Astrocyte (in vitro differentiated cells and primary cell): Measurements from ENCODE around the gene DHX38. TPM values are rescaled to one million over a fixed set of nuclear protein-coding genes. Genes with fewer than 3 reads are reported as not detected.
"Not testable (repeated sequence)": the region's sequence is repeated elsewhere in the genome, so short reads cannot be mapped to it uniquely, and the experiment has no call there.

ENCODE experiments used
- DNase-seq: peaks from one replicate; pipeline ENCODE4 v3.0.0-alpha.2; 2010; ENCODE audit warnings: low read depth
- FAIRE-seq: peaks from 2 replicates; lab custom pipeline; 2011; peaks lifted over from hg19 to GRCh38; lab: Jason Lieb, UNC
- H2AFZ ChIP-seq: 2 replicates; pipeline ENCODE4 v1.6.0; 2012; ENCODE audit warnings: low read depth, low read length, inconsistent platforms
- H3K27ac ChIP-seq: 2 replicates; pipeline ENCODE4 v1.5.1; 2011; ENCODE audit warnings: low read depth, low read length, inconsistent platforms
- H3K27me3 ChIP-seq: 2 replicates; pipeline ENCODE4 v1.6.0; 2011; ENCODE audit warnings: low read length, inconsistent platforms; ENCODE audit not compliant: insufficient read depth
- H3K36me3 ChIP-seq: 2 replicates; pipeline ENCODE4 v1.5.1; 2011; ENCODE audit warnings: low read length, inconsistent platforms; ENCODE audit not compliant: insufficient read depth
- H3K4me1 ChIP-seq: 2 replicates; pipeline ENCODE4 v1.5.1; 2011; ENCODE audit warnings: low read length, inconsistent platforms; ENCODE audit not compliant: insufficient read depth
- H3K4me2 ChIP-seq: 2 replicates; pipeline ENCODE4 v1.6.0; 2012; ENCODE audit warnings: low read length, inconsistent platforms
- H3K4me3 ChIP-seq: 2 replicates; pipeline ENCODE4 v1.5.1; 2011; ENCODE audit warnings: low read depth, mild to moderate bottlenecking, low read length, inconsistent platforms; ENCODE audit not compliant: insufficient read depth
- H3K79me2 ChIP-seq: 2 replicates; pipeline ENCODE4 v1.6.0; 2012; ENCODE audit warnings: mild to moderate bottlenecking, low read length, inconsistent platforms; ENCODE audit not compliant: insufficient read depth
- H3K9ac ChIP-seq: 2 replicates; pipeline ENCODE4 v1.6.0; 2012; ENCODE audit warnings: mild to moderate bottlenecking, low read length, inconsistent platforms
- H3K9me3 ChIP-seq: 2 replicates; pipeline ENCODE4 v1.5.1; 2012; ENCODE audit warnings: low read depth, mild to moderate bottlenecking, low read length, inconsistent platforms; ENCODE audit not compliant: insufficient read depth
- H4K20me1 ChIP-seq: 2 replicates; pipeline ENCODE4 v1.6.0; 2012; ENCODE audit warnings: low read length, inconsistent platforms; ENCODE audit not compliant: insufficient read depth
- H3K27ac Mint-ChIP-seq: one replicate; pipeline ENCODE4 v1.8.0; 2021; ENCODE audit warnings: mild to moderate bottlenecking, mixed read lengths; ENCODE audit not compliant: unreplicated experiment
- H3K27me3 Mint-ChIP-seq: one replicate; pipeline ENCODE4 v1.8.0; 2021; ENCODE audit warnings: low read depth, mixed read lengths; ENCODE audit not compliant: unreplicated experiment
- H3K36me3 Mint-ChIP-seq: one replicate; pipeline ENCODE4 v1.8.0; 2021; ENCODE audit warnings: low read depth, mixed read lengths; ENCODE audit not compliant: unreplicated experiment
- H3K4me1 Mint-ChIP-seq: one replicate; pipeline ENCODE4 v1.8.0; 2021; ENCODE audit warnings: low read depth, mixed read lengths; ENCODE audit not compliant: unreplicated experiment
- H3K4me3 Mint-ChIP-seq: one replicate; pipeline ENCODE4 v1.8.0; 2021; ENCODE audit warnings: mild to moderate bottlenecking, moderate library complexity, mixed read lengths; ENCODE audit not compliant: unreplicated experiment
- H3K9me3 Mint-ChIP-seq: one replicate; pipeline ENCODE4 v1.8.0; 2021; ENCODE audit warnings: mild to moderate bottlenecking, mixed read lengths; ENCODE audit not compliant: unreplicated experiment
- CTCF ChIP-seq: IDR thresholded peaks from 2 replicates; pipeline ENCODE4 v1.5.1; 2011; ENCODE audit warnings: low read depth, mild to moderate bottlenecking, inconsistent platforms, low read length, moderate library complexity; ENCODE audit not compliant: insufficient read depth
- EZH2 ChIP-seq: IDR thresholded peaks from 2 replicates; pipeline ENCODE4 v1.6.1; 2012; ENCODE audit warnings: mild to moderate bottlenecking, low read length, inconsistent platforms; ENCODE audit not compliant: insufficient read depth
- total RNA-seq: library from RNA; stranded (reverse); gene quantifications from 2 replicates; pipeline ENCODE4 v1.2.1, GENCODE V29; 2021

DHX38 gene
- total RNA-seq, 1 donor from 2014 or later: 49.0 TPM

GRCh38 chr16:72073560-72074230, 20.0 kb upstream of the DHX38 start:
- TF ChIP-seq CTCF: no peak
- TF ChIP-seq EZH2: no peak
- Histone ChIP-seq H3K27ac (no peak overlapping the region), H3K27me3 (no peaks in the 10 kb centered on the region), H3K36me3 (no peaks in the 10 kb centered on the region), H3K4me3 (no peak overlapping the region), H3K9me3 (no peaks in the 10 kb centered on the region), H4K20me1 (no peaks in the 10 kb centered on the region), H3K4me1 (no peaks in the 10 kb centered on the region), H3K9ac (no peak overlapping the region), H2AFZ (no peak overlapping the region), H3K4me2 (no peak overlapping the region), H3K79me2 (no peaks in the 10 kb centered on the region)
- peaks cover 16% of the 10 kb centered on the region for H3K36me3 Mint-ChIP-seq
- DNase-seq (no peak), FAIRE-seq (no peak)
- H3K9me3 Mint-ChIP-seq: peaks cover 5% of the 10 kb centered on the region
- H3K4me1 Mint-ChIP-seq: no peaks in the 10 kb centered on the region
- no peaks in the 10 kb centered on the region for H3K27me3 Mint-ChIP-seq
- no peak overlapping the region for H3K4me3 Mint-ChIP-seq
- H3K27ac Mint-ChIP-seq: no peak overlapping the region

GRCh38 chr16:72075067-72075466, 18.6 kb upstream of the DHX38 start:
- peaks cover 16% of the 10 kb centered on the region for H3K36me3 Mint-ChIP-seq
- H3K27me3 ChIP-seq, H4K20me1 ChIP-seq, FAIRE-seq, DNase-seq, H3K4me3 Mint-ChIP-seq, H3K4me3 ChIP-seq, H3K36me3 ChIP-seq, H3K27ac ChIP-seq, H3K9me3 Mint-ChIP-seq, H3K4me2 ChIP-seq, H2AFZ ChIP-seq, H3K9ac ChIP-seq, H3K27me3 Mint-ChIP-seq, H3K4me1 ChIP-seq, H3K9me3 ChIP-seq, H3K4me1 Mint-ChIP-seq, H3K79me2 ChIP-seq, H3K27ac Mint-ChIP-seq: not testable (repeated sequence)

GRCh38 chr16:72076991-72077706, 16.5 kb upstream of the DHX38 start:
- not testable (repeated sequence) for H3K27ac ChIP-seq, H3K27me3 Mint-ChIP-seq, H3K9me3 Mint-ChIP-seq, H2AFZ ChIP-seq, FAIRE-seq, DNase-seq, H3K9ac ChIP-seq, H3K4me3 ChIP-seq, H3K4me3 Mint-ChIP-seq, H3K27me3 ChIP-seq, H3K27ac Mint-ChIP-seq, H3K4me1 ChIP-seq, H3K9me3 ChIP-seq, H3K4me1 Mint-ChIP-seq, H4K20me1 ChIP-seq, H3K36me3 ChIP-seq, H3K4me2 ChIP-seq, H3K79me2 ChIP-seq
- H3K36me3 Mint-ChIP-seq: peaks cover 17% of the 10 kb centered on the region
